NCI-H2081 treated with DMSO at 0.1 percent for 48 hours (cell line): ENCODE measurements around the gene MRPL17.

Experiments used
- DNase-seq: peaks from one replicate; lab custom pipeline; 2025; lab: John Stamatoyannopoulos, UW

MRPL17 gene

DNA sequence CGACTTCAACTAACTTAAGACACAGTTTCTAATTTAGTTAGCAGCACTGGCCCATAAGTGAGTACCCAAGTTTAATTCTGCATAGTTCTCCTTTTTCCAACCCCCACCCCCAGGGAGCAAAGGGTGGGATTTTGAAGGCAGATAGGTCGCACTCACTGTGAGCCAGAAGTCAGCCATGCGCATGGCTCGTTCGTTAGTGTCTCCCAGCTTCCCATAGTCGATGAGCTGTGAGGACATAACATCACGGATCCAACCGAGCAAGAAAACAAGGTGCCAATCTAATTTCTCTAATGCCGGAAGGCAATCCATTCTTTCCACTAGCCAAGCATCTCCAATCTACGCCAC lies 577 bp downstream of the MRPL17 start:
- DNase-seq: no peak

DNA sequence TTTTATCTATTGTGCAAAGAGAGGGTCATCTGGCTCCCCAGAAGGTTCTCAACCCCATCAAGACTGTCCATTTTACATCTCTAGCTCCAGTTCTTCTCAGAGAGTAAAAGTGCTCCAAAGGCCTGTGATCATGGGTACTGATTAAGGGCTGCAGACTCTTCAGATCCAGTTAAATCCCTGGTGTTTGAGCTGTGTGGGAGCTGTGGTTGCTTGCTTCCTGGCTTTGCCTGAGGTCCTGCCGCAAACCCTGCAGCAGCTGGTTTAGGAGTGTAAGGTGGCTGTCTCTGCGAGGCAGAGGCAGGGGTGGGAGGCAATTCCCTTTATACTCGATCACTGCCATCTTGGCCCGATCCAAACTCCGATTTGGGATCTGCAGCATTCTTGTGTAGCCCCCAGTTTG lies 1.2 kb downstream of the MRPL17 start:
- no peak for DNase-seq

GRCh38 chr11:6681505-6681904 lies 1.6 kb downstream of the MRPL17 start:
- DNase-seq: no peak

GRCh38 chr11:6677018-6677417 lies 6.1 kb downstream of the MRPL17 start:
- DNase-seq: no peak

DNA sequence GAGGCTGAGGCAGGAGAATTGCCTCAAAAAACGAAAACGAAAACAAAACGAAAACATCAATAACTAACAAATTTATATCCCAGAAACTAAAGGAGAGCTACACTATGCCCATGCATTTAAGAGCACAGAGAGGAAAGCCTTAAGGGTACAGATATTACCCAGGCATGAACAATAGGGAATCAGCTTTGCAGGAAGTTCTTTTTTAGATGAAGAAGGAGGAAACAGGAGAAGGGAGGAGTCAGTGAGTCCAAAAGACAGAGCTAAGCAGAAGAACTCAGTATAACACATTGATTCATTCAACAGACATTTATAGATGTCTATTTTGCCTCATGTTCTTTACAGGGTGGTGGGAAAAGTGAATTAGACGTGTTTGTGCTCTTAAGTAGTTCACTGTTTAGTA lies 8.3 kb downstream of the MRPL17 start:
- DNase-seq: no peak

DNA sequence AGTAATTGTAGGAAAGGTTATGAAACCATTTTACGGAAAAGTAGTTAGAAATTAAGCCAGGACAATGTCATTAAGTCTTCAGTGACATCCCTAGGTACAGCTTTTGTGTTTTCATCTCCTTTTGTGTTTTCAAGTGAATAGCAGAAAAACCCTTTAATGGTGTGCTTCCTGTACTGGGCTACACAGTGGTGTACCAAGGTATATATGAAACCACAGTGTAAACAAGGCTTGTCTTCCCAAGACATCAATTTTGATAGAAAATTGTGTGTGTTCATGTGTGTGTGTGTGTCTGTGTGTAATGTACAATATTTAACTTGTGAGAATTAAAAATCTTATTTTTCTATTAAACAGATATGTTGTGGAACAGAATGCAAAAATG lies 8.9 kb downstream of the MRPL17 start:
- no peak for DNase-seq

- no peak for DNase-seq
Measured at GRCh38 chr11:6673523-6674218, 9.5 kb downstream of the MRPL17 start.

DNA sequence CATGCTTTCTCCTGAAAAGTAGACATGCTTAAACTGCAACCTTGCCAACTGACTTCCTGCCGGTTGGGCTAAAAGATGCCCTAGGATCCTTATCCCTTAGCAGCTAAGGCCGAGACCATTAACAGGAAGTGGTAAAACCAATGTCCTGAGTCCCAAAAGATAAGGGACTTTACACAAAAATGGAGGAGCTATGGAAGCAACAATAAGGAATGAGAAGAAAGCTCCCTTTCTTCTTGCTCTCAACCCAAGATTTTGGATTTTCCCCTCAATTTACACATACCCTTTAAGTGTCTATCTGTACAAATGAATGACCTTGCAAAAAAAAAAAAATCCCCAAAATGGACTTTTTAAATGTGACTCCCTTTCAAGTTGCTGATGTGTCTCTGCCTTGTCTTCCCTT lies 11.1 kb downstream of the MRPL17 start:
- DNase-seq: no peak

DNA sequence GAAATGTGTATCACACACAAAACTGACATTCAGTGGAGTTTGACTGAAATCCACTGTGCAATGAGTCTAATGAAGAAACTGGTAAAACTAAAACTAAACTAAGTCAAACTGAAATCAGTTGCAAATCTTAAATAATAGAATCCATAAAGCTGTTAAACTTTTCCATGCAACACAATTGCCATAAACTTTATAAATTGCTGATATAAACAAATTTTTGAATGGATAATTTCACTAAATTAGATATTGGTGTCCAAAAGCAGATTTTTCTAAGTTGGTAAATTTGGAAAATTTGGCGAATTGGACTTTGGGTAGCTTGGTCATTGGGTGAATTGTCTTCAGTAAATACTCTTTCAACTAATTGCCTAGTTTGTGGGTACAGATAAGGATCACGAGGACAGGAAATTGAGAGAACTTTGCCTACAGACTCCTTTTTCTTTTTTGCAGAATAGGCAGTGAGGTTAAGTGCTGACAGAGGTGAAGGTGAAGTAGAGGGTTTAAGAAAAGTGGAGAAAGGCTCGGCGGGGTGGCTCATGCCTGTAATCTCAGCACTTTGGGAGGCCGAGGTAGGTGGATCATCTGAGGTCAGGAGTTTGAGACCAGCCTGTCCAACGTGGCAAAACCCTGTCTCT lies 12.8 kb downstream of the MRPL17 start:
- no peak for DNase-seq

DNA sequence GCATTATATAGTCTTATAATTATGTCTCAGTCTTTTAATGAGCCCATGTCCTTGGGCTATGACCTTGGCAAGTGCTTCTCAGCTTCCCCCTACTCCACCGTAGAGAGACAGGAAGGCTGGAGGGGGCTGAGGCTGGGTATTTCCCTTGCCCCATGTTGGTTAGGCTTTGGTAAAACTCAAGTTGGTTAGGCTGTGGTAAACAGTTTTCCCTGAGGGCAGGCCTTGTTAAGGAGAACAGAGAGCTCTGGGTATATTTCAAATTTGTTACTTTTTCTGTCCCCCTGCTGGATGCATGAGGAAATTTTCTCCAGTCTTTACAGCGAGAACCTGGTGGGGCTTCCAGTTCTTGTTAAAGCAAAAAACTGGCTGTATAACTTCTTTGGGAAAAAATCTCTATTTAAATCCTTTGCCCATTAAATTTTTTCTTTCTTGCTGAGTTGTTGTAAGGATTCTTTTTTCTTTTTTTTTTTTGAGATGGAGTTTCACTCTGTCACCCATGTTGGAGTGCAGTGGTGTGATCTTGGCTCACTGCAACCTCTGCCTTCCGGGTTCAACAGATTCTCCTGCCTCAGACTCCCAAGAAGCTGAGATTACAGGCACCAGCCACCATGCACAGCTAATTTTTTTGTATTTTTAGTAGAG lies 15.3 kb downstream of the MRPL17 start:
- no peak for DNase-seq

DNA sequence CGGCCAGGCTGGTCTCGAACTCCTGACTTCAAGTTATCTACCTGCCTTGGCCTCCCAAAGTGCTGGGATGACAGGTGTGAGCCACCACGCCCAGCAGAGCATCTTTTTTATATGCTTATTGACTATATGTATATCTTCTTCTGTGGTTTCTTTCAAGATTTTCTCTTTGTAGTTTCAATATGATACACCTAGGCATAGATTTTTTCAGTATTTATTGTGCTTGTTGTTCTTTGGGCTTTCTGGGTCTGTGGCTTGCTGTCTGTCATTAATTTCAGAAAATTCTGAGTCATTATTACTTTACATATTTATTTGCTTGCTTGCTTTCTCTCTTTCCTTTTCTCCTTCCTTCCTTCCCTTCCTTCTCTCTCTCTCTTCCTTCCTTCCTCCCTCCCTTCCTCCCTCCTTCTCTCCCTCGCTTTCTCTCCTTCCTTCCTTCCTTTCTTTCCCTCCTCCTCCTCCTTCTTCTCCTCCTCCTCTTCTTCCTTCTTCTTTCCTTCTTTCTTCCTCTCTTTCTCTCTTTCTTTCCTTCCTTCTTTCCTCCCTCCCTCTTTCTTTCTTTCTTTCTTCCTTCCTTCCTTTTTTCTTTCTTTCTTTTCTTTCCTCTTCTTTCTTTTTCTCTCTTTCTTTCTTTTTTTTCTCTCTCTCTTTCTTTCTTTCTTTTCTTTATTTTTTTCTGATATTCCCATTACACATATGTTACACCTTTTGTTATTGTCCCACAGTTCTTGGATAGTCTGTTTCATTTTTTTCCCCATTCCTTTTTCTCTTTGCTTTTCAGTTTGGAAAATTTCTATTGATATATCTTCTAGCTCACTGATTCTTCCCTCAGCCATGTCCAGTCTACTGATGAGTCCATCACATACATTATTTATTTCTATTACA lies 16.6 kb downstream of the MRPL17 start:
- DNase-seq: no peak

GRCh38 chr11:6664551-6664950 lies 18.6 kb downstream of the MRPL17 start:
- DNase-seq: no peak

DNA sequence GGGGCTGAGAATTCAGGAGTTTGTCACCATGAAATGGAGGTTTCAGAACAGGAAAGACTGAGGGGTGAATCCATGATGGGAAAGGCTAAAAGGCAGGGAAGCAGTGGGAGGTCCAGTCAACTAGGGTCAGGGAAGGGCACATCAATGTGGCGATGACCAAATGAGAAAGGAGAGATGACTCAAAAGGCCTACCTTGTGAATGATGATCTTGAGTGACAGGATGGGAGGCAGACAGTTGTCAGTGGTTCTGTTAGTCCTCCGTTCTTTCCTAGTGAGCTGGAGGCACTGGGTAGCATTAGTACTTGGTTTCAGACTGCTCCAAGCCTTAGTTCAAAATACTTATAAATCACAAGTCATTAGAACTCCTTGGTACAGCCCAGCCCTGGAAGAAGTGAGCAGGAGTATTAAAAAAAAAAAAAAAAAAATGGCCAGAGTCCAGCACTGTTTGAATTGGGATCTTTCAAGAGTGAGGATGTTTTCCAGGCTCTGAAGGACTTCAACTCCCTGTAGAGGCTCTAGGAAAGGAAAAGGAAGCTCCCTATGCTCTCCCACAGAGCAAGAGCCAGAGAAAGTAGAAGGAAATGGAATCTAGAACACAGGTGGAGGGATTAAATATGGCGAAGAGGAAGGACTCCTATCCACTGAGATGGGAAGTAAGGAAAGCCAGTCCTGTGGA lies 19.2 kb downstream of the MRPL17 start:
- no peak for DNase-seq

DNA sequence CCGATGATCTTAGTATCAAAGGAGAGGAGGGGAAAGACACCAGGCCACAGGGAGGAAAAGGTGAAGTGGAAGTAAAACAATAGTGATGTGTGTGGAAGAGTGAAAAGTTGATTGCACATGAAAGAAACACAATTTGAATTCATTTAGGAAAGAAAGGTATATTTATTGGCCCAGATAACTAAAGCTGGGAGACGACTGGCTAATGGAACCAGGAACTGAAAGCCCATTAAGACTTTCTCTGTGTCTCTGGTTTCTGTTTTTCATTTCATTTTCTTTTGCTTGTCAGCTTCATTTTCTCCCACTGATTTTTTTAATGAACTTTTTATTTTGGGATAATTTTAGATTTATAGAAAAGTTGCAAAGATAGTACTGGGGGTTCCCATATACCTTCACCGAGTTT lies 22.4 kb downstream of the MRPL17 start:
- DNase-seq: no peak

DNA sequence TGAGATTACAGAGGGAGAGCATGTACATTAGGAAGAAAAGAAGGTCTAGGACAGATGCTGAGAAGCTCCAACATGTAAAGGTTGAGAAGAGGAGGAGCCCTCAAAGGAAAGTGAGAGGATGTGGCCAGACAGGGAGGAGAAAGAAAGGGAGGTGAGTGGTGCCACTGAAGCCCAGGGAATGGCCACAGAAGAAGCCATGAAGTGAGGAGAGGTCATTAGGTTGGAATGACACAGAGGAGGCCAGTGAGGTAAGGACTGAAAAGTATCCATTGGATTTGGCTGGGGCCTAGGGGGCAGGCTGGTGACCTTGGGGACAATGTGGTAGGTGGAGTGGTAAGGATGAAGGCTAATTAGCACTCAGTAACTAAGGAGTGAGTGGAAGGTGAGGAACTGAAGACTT lies 24.5 kb downstream of the MRPL17 start:
- DNase-seq: no peak

DNA sequence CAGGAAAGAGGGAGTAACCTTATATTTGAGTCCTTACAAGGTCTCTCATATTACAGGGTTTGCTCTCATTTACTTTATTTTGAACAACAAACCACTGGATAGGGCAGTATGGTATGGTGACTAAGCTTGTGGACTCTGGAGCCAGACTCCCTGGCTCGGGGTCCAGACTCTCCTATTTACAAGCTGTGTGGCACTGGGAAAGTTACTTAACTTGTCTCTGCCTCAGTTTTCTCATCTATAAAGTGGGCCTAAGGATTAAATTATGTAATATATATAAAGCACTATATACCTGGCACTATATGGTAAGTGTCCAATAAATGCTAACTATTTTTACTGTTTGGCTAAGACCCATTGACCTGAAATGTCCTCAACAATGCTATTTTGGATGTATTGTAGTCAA lies 25.8 kb downstream of the MRPL17 start:
- no peak for DNase-seq

DNA sequence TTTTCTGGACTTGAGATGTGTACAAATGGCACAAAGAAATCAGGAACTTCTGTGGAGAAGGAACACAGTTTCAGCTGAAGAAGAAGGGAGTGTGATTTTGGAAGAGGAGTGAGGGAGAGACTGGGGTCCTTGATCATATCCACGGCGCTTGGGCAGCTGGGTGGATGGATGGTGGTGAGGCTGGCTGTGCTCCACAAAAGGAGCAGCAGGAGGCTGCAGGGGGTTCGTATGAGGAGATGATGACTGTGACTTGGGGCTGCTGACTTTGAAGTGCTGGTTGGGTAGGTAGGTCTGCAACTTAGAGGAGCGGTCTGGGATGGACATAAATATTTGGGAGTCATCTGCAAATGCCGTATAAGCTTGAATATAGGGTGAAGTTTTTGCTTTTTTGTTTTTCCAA lies 26.2 kb downstream of the MRPL17 start:
- DNase-seq: no peak

GRCh38 chr11:6656584-6656915 lies 26.6 kb downstream of the MRPL17 start:
- DNase-seq: no peak

DNA sequence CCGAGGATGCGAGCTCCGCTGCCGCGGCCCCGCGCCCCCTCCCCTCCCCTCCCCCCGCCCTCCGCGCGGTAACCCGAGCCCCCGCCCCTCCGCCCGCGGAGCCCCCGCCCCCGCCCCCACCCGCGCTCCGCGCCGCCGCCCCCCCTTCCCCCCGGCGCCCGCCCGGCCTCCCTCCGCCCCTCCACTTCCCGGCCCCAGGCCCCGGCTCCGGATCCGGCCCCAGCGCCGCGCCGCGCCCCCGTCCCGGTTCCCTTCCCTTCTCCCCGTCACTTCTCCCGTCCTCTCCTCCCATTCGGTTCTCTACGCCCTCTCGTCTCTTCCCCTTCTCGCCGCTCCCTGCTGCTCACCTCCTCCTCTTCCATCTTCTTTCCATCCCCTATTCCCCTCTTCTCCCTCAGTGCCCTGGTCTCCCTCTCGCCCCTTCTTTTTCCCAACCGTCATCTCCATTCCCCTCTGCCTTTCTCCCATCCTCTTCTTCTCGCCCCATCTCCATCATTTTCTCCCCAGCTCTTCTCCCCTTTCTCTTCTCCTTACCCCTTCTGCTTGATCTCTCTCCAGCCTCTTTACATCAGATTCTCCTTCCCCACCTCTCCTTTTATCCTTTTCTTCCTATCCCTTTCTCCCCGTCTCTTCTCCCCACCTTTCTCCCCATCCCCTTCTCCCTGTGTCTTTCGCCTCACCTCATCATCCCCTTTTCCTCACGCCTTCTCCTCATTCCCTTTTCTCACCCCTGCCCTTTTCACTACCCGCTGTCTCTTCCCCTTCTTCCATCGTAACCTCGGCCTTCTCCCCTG lies 27.2 kb downstream of the MRPL17 start, which contains the start of gene DCHS1:
DCHS1 (minus strand) TSS at position 20 of the 794 bp plus-strand sequence. CDS start 14,196 bp downstream, outside the sequence.
- no peak for DNase-seq

- no peak for DNase-seq
Measured at GRCh38 chr11:6655020-6655789, 27.9 kb downstream of the MRPL17 start.
